Trophoblast cell (in vitro differentiated cells and primary cell): ENCODE data around the gene SIKE1.
A peak's percentile ranks its signal among the peaks of the same experiment; 100 is the strongest.
"Not testable (repeated sequence)": the region's sequence is repeated elsewhere in the genome, so short reads cannot be mapped to it uniquely, and the experiment has no call there.

ENCODE experiments used
- DNase-seq, 2 donors: peaks; one replicate each; pipeline ENCODE4 v3.0.0-alpha.2; 2016
- H2AFZ ChIP-seq: 2 replicates; pipeline ENCODE4 v1.6.1; 2013; ENCODE audit warnings: low read length, moderate library complexity, mild to moderate bottlenecking; ENCODE audit not compliant: insufficient read depth, poor library complexity
- H2AK5ac ChIP-seq: 2 replicates; pipeline ENCODE4 v1.6.1; 2013; ENCODE audit warnings: mild to moderate bottlenecking, low read length
- H2BK120ac ChIP-seq: 2 replicates; pipeline ENCODE4 v1.6.1; 2013; ENCODE audit warnings: low read length, mild to moderate bottlenecking, moderate library complexity; ENCODE audit not compliant: insufficient read depth, poor library complexity
- H2BK12ac ChIP-seq: 2 replicates; pipeline ENCODE4 v1.6.1; 2013; ENCODE audit warnings: mild to moderate bottlenecking, low read length, moderate library complexity
- H2BK5ac ChIP-seq: 2 replicates; pipeline ENCODE4 v1.6.1; 2013; ENCODE audit warnings: low read length, low read depth, moderate library complexity, mild to moderate bottlenecking; ENCODE audit not compliant: poor library complexity
- H3K14ac ChIP-seq: 2 replicates; pipeline ENCODE4 v1.6.1; 2013; ENCODE audit warnings: mild to moderate bottlenecking, low read length
- H3K18ac ChIP-seq: 2 replicates; pipeline ENCODE4 v1.6.1; 2013; ENCODE audit warnings: mild to moderate bottlenecking, low read length
- H3K23ac ChIP-seq: 2 replicates; pipeline ENCODE4 v1.6.1; 2013; ENCODE audit warnings: low read length
- H3K27ac ChIP-seq: 2 replicates; pipeline ENCODE4 v1.5.1; 2013; ENCODE audit warnings: low read depth, mild to moderate bottlenecking, inconsistent platforms, low read length, moderate library complexity
- H3K27me3 ChIP-seq: 2 replicates; pipeline ENCODE4 v1.6.1; 2013; ENCODE audit warnings: inconsistent platforms, mild to moderate bottlenecking, low read length, moderate library complexity; ENCODE audit not compliant: insufficient read depth
- H3K36me3 ChIP-seq, 2 experiments: 1 replicate in 1 of 2; 2 replicates in 1 of 2; pipeline ENCODE4 v1.6.1; 2013; ENCODE audit warnings: low read length in 2 of 2, mild to moderate bottlenecking in 2 of 2, moderate library complexity in 1 of 2; ENCODE audit not compliant: insufficient read depth in 2 of 2, control insufficient read depth in 1 of 2
- H3K4ac ChIP-seq: 2 replicates; pipeline ENCODE4 v1.6.1; 2013; ENCODE audit warnings: low read depth, mild to moderate bottlenecking, low read length, moderate library complexity
- H3K4me1 ChIP-seq, 2 experiments: 1 replicate in 1 of 2; 2 replicates in 1 of 2; pipeline ENCODE4 v1.6.1; 2013; ENCODE audit warnings: low read length in 2 of 2, mild to moderate bottlenecking in 2 of 2, moderate library complexity in 1 of 2; ENCODE audit not compliant: insufficient read depth in 2 of 2, control insufficient read depth in 1 of 2
- H3K4me2 ChIP-seq: 2 replicates; pipeline ENCODE4 v1.6.1; 2013; ENCODE audit warnings: inconsistent platforms, mild to moderate bottlenecking, low read length, moderate library complexity
- H3K4me3 ChIP-seq: 2 replicates; pipeline ENCODE4 v1.5.1; 2013; ENCODE audit warnings: mild to moderate bottlenecking, low read depth, low read length, inconsistent platforms
- H3K79me1 ChIP-seq: one replicate; pipeline ENCODE4 v1.6.1; 2013; ENCODE audit warnings: low read length
- H3K79me2 ChIP-seq: 2 replicates; pipeline ENCODE4 v1.6.1; 2013; ENCODE audit warnings: low read length, mild to moderate bottlenecking; ENCODE audit not compliant: control insufficient read depth, insufficient read depth, poor library complexity
- H3K9ac ChIP-seq: 2 replicates; pipeline ENCODE4 v1.6.1; 2013; ENCODE audit warnings: mild to moderate bottlenecking, low read length
- H3K9me3 ChIP-seq: 2 replicates; pipeline ENCODE4 v1.6.1; 2013; ENCODE audit warnings: low read depth, mild to moderate bottlenecking, control low read depth, inconsistent platforms, low read length; ENCODE audit not compliant: insufficient read depth
- H4K12ac ChIP-seq: 2 replicates; pipeline ENCODE4 v1.6.1; 2013; ENCODE audit warnings: low read depth, mild to moderate bottlenecking, low read length, moderate library complexity
- H4K8ac ChIP-seq: 2 replicates; pipeline ENCODE4 v1.6.1; 2013; ENCODE audit warnings: low read depth, mild to moderate bottlenecking, low read length, moderate library complexity
- H4K91ac ChIP-seq: one replicate; pipeline ENCODE4 v1.6.1; 2013; ENCODE audit warnings: low read depth, mild to moderate bottlenecking, low read length, moderate library complexity
- WGBS: extraction: QIAGEN DNeasy Blood & Tissue Kit; methylation state at CpG from one replicate; pipeline ENCODE4 v1.1.7; 2013; ENCODE audit warnings: missing lambda C conversion rate; ENCODE audit not compliant: insufficient read length, insufficient coverage; ENCODE audit errors: extremely low coverage; 5-methylcytosine and 5-hydroxymethylcytosine counted together

Gene SIKE1

DNA sequence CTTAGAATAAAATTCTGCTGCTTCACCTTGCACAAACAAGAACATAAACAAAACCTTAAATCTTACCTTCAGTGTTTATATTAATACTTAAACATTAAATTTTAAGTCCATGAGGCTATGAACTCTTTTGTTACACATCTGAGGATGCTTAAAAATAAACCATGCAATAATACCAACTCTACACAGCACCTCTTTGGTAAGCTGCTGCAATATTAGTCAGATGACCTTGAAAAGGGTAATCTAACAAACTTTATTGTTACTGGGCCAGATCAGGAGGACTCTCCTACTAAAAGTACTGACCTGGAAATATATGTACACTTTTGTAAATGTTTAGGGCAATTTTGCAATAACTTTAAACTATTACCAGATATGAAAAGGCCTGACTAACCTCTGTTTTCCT is 763 bp downstream of the SIKE1 start:
- peak overlapping the region; percentile 74 for H3K4me2 ChIP-seq
- no peak overlapping the region for H2BK5ac ChIP-seq
- no peak for DNase-seq
- no peaks in the 10 kb centered on the region for H3K27me3 ChIP-seq
- H2BK12ac ChIP-seq: no peak overlapping the region
- H2BK120ac ChIP-seq: no peak overlapping the region
- no peaks in the 10 kb centered on the region for H3K9me3 ChIP-seq
- peaks cover 7 to 10% of the 10 kb centered on the region in 2 experiments for H3K36me3 ChIP-seq
- no peak overlapping the region for H3K4ac ChIP-seq
- H3K4me1 ChIP-seq: no peaks in the 10 kb centered on the region
- H2AFZ ChIP-seq: no peak overlapping the region
- no peak overlapping the region for H4K12ac ChIP-seq
- H2AK5ac ChIP-seq: no peak overlapping the region
- peaks cover 2% of the 10 kb centered on the region for H3K79me2 ChIP-seq
- H3K14ac ChIP-seq: no peak overlapping the region
- no peak overlapping the region for H4K8ac ChIP-seq
- no peak overlapping the region for H3K27ac ChIP-seq
- H3K4me3 ChIP-seq: peak overlapping the region; percentile 97
- peak overlapping the region; percentile 79 for H3K9ac ChIP-seq
- H3K18ac ChIP-seq: no peak overlapping the region
- H3K79me1 ChIP-seq: peaks cover 6% of the 10 kb centered on the region
- no peak overlapping the region for H3K23ac ChIP-seq
- H4K91ac ChIP-seq: no peak overlapping the region

DNA sequence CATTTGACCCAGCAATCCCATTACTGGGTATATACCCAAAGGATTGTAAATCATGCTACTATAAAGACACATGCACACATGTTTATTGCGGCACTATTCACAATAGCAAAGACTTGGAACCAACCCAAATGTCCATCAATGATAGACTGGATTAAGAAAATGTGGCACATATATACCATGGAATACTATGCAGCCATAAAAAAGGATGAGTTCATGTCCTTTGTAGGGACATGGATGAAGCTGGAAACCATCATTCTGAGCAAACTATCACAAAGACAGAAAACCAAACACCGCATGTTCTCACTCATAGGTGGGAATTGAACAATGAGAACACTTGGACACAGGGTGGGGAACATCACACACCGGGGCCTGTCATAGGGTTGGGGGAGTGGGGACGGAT is 3.8 kb downstream of the SIKE1 start:
- H3K4me3 ChIP-seq, H3K14ac ChIP-seq, H4K8ac ChIP-seq, H2AFZ ChIP-seq, H3K23ac ChIP-seq, H4K12ac ChIP-seq, H2BK5ac ChIP-seq, H2AK5ac ChIP-seq, H3K27me3 ChIP-seq, H3K4me2 ChIP-seq, H3K27ac ChIP-seq, H3K4ac ChIP-seq, H3K4me1 ChIP-seq, H3K9me3 ChIP-seq, H2BK12ac ChIP-seq, H3K79me1 ChIP-seq, H3K18ac ChIP-seq, H3K9ac ChIP-seq, H3K79me2 ChIP-seq, H4K91ac ChIP-seq, H2BK120ac ChIP-seq, DNase-seq: not testable (repeated sequence)
- no CpG with 5 or more reads among the region's 4 CpGs for WGBS
- H3K36me3 ChIP-seq: peaks cover 7 to 13% of the 10 kb centered on the region in 2 experiments

DNA sequence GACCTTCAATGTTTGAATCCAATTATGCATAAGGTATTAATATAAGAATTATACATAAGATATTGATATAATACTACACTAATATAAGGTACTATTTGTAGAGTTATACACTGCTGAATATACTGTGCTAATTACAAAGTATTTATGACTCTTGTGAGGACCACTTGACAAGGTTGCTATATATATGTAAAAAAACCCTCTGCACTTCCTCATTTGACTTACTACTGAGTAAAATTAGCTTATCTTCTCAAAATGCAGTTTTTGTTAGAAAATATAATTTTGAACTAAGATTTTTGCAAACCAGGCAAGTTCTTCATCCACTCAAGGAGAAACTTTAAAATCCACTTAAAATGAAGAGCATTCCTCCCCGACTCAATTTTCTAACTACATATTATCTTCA is 8.5 kb downstream of the SIKE1 start:
- H4K12ac ChIP-seq: no peak overlapping the region
- no peak overlapping the region for H3K9ac ChIP-seq
- no CpG with 5 or more reads among the region's 1 CpG for WGBS
- H3K9me3 ChIP-seq: no peaks in the 10 kb centered on the region
- no peak overlapping the region for H2BK5ac ChIP-seq
- H3K79me1 ChIP-seq: no peaks in the 10 kb centered on the region
- no peak overlapping the region for H2AFZ ChIP-seq
- H3K4me1 ChIP-seq: no peaks in the 10 kb centered on the region
- H3K27me3 ChIP-seq: no peaks in the 10 kb centered on the region
- DNase-seq: no peak
- H3K4me2 ChIP-seq: no peak overlapping the region
- H3K14ac ChIP-seq: no peak overlapping the region
- no peaks in the 10 kb centered on the region for H3K79me2 ChIP-seq
- no peak overlapping the region for H3K18ac ChIP-seq
- no peak overlapping the region for H2BK120ac ChIP-seq
- no peak overlapping the region for H3K4ac ChIP-seq
- no peak overlapping the region for H4K8ac ChIP-seq
- H2AK5ac ChIP-seq: no peak overlapping the region
- no peak overlapping the region for H3K23ac ChIP-seq
- no peak overlapping the region for H3K4me3 ChIP-seq
- no peak overlapping the region for H2BK12ac ChIP-seq
- no peak overlapping the region for H3K27ac ChIP-seq
- H4K91ac ChIP-seq: no peak overlapping the region
- peaks cover 3 to 10% of the 10 kb centered on the region in 2 experiments for H3K36me3 ChIP-seq

- Histone ChIP-seq H2BK5ac (no peak overlapping the region), H3K9ac (no peak overlapping the region), H4K91ac (no peak overlapping the region), H3K36me3 (peaks cover 3 to 8% of the 10 kb centered on the region in 2 experiments), H3K27ac (no peak overlapping the region), H2AFZ (no peak overlapping the region), H3K4me1 (no peaks in the 10 kb centered on the region), H3K14ac (no peak overlapping the region), H3K79me2 (no peaks in the 10 kb centered on the region), H4K8ac (no peak overlapping the region), H3K23ac (no peak overlapping the region), H2BK120ac (no peak overlapping the region), H3K79me1 (no peaks in the 10 kb centered on the region), H3K4me2 (no peak overlapping the region), H3K9me3 (no peaks in the 10 kb centered on the region), H3K4ac (no peak overlapping the region), H3K4me3 (no peak overlapping the region), H4K12ac (no peak overlapping the region), H3K18ac (no peak overlapping the region), H3K27me3 (no peaks in the 10 kb centered on the region), H2BK12ac (no peak overlapping the region), H2AK5ac (no peak overlapping the region)
- no peak for DNase-seq
- no CpG with 5 or more reads among the region's 1 CpG for WGBS
Measured at GRCh38 chr1:114770989-114771388, 9.5 kb downstream of the SIKE1 start.
